Thymus (tissue), 14 donors: ENCODE results near the gene ADAMTS19. TPM values are rescaled to one million over a fixed set of nuclear protein-coding genes. Genes with fewer than 3 reads are reported as not detected.
"Not testable (repeated sequence)": the region's sequence is repeated elsewhere in the genome, so short reads cannot be mapped to it uniquely, and the experiment has no call there.

ENCODE experiments used
- DNase-seq, 9 donors: peaks; one replicate each; pipeline ENCODE4 v3.0.0-alpha.2; 2013; ENCODE audit warnings: low spot score in 9 of 9, low read depth in 6 of 9, missing footprints in 1 of 9
- H3K27ac ChIP-seq, 2 donors: one replicate each; pipeline ENCODE4 v1.5.1; 2013; ENCODE audit warnings: control low read depth in 1 of 2, low read depth in 1 of 2, low read length in 1 of 2, mild to moderate bottlenecking in 1 of 2, moderate library complexity in 1 of 2
- H3K27me3 ChIP-seq, 2 donors: one replicate each; pipeline ENCODE4 v1.5.1; 2013; ENCODE audit warnings: low read length in 1 of 2; ENCODE audit not compliant: control insufficient read depth in 2 of 2, insufficient read depth in 1 of 2
- H3K36me3 ChIP-seq, 2 donors: one replicate each; pipeline ENCODE4 v1.5.1; 2013; ENCODE audit warnings: low read length in 1 of 2, mild to moderate bottlenecking in 1 of 2, moderate library complexity in 1 of 2; ENCODE audit not compliant: control insufficient read depth in 2 of 2, insufficient read depth in 2 of 2
- H3K4me1 ChIP-seq, 2 donors: one replicate each; pipeline ENCODE4 v1.5.1; 2013; ENCODE audit warnings: low read length in 2 of 2; ENCODE audit not compliant: control insufficient read depth in 2 of 2, insufficient read depth in 2 of 2
- H3K4me3 ChIP-seq, 2 donors: one replicate each; pipeline ENCODE4 v1.5.1; 2013; ENCODE audit warnings: low read length in 2 of 2, control low read depth in 1 of 2, mild to moderate bottlenecking in 1 of 2
- H3K9me3 ChIP-seq, 2 donors: one replicate each; pipeline ENCODE4 v1.5.1; 2013; ENCODE audit warnings: low read length in 1 of 2, mild to moderate bottlenecking in 1 of 2; ENCODE audit not compliant: control insufficient read depth in 2 of 2, insufficient read depth in 1 of 2
- WGBS: extraction: QIAGEN DNeasy Blood & Tissue Kit; methylation state at CpG from one replicate; pipeline ENCODE4 v1.1.7; 2013; 5-methylcytosine and 5-hydroxymethylcytosine counted together
- long read RNA-seq, 10 donors: transcript quantifications; one replicate each; lab custom pipeline, GENCODE V29; 2026
- polyA plus RNA-seq: library from polyadenylated mRNA; stranded (reverse); fragments of 200-250 nt; gene quantifications from one replicate; pipeline ENCODE4 v1.2.3, GENCODE V29; 2013
- total RNA-seq: library from RNA; stranded (reverse); fragments of 120-200 nt; gene quantifications from one replicate; pipeline ENCODE4 v1.2.4, GENCODE V29; 2013
- donor health status: healthy.

ADAMTS19 gene, protein sequence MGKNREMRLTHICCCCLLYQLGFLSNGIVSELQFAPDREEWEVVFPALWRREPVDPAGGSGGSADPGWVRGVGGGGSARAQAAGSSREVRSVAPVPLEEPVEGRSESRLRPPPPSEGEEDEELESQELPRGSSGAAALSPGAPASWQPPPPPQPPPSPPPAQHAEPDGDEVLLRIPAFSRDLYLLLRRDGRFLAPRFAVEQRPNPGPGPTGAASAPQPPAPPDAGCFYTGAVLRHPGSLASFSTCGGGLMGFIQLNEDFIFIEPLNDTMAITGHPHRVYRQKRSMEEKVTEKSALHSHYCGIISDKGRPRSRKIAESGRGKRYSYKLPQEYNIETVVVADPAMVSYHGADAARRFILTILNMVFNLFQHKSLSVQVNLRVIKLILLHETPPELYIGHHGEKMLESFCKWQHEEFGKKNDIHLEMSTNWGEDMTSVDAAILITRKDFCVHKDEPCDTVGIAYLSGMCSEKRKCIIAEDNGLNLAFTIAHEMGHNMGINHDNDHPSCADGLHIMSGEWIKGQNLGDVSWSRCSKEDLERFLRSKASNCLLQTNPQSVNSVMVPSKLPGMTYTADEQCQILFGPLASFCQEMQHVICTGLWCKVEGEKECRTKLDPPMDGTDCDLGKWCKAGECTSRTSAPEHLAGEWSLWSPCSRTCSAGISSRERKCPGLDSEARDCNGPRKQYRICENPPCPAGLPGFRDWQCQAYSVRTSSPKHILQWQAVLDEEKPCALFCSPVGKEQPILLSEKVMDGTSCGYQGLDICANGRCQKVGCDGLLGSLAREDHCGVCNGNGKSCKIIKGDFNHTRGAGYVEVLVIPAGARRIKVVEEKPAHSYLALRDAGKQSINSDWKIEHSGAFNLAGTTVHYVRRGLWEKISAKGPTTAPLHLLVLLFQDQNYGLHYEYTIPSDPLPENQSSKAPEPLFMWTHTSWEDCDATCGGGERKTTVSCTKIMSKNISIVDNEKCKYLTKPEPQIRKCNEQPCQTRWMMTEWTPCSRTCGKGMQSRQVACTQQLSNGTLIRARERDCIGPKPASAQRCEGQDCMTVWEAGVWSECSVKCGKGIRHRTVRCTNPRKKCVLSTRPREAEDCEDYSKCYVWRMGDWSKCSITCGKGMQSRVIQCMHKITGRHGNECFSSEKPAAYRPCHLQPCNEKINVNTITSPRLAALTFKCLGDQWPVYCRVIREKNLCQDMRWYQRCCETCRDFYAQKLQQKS
- total RNA-seq (0.76 TPM), polyA plus RNA-seq (0.09 TPM)
- long read RNA-seq, donor 1: 0 reads
- long read RNA-seq, donor 2: 0 reads
- long read RNA-seq, donor 3: 0 reads
- long read RNA-seq, donor 4: 0 reads
- long read RNA-seq, donor 5: 0 reads
- long read RNA-seq, donor 6: 0 reads
- long read RNA-seq, donor 7: 0 reads
- long read RNA-seq, donor 8: 0 reads
- long read RNA-seq, donor 9: 0 reads
- long read RNA-seq, donor 10: 0 reads

DNA sequence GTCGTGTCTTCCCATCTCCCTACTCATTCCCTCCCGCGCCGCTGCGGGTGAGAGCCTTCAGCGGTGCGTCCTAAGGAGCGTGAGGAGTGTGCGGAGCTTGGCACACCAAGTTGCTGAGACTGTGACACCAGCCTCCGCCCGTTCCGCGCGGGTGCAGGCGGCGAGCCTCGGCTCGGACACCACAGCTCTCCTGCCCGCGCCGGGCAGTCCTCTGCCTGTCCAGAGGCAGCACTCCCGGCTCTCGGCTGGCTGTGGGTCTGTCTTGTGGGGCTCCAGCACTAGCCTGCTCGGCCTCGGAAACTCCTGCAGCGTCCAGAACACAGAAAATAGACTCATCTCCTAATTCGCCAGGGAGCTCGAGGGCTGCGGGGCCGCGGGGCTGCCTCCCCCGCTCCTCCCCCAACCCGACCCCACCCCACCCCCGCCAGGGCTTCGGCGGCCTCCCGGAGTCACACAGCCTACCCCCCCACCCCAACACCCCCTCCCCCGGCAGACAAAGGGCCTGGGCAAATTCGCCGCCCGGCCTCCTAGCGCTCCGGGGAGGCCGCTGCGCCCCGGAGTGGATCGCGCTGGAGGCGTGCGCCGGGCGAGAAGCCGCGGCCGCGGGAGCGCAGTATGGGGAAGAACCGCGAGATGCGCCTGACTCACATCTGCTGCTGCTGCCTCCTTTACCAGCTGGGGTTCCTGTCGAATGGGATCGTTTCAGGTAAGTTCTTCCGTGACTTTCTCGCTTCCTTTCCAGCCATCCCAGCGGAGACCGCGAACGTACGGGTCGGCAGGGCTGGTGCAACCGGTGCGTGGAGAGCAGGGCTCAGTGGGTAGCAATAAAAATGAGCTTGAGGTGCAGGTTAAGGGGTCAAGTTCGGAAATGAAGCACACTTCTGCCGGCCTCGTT is at the start of gene ADAMTS19:
ADAMTS19 (plus strand) TSS at position 522 of the 895 bp plus-strand sequence; CDS start at position 616, 94 bp downstream.
- DNase-seq: peak in 2 of 9 donors; percentile 26 to 50

DNA sequence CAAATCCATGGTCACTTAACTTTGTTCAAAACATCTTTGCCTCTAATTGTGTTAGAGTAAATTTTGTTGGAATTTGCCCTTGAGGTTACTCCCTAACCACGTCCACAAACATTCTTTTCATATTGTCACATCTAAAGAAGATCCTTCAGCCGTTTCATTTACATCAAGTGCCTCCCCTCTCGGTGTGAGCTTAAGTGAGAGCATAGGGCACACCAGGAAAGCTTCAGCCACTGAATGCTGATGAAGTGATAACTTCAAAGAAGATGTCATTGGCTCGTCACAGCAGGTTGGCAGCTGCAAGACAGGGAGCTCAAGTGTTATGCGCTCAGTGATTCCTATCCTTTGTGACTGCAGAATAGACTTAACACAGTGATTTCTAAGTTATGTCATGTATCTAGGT is 49.6 kb upstream of the ADAMTS19 start:
- 67% methylated on average over 5 of the region's 5 CpGs for WGBS
- H3K4me1 ChIP-seq: no peaks in the 10 kb centered on the region
- peak in 3 of 9 donors; percentile 6 to 49 (median 18) for DNase-seq
- H3K27me3 ChIP-seq: no peaks in the 10 kb centered on the region
- no peaks in the 10 kb centered on the region for H3K9me3 ChIP-seq
- no peak overlapping the region for H3K27ac ChIP-seq
- H3K4me3 ChIP-seq: no peak overlapping the region
- H3K36me3 ChIP-seq: no peaks in the 10 kb centered on the region

More for the DNA sequence above, at the start of gene ADAMTS19:
- peaks cover 0 to 11% of the 10 kb centered on the region in 2 donors for H3K4me1 ChIP-seq
- peak within 1 kb of the TSS; percentile 21 to 24 for H3K4me3 ChIP-seq
- peaks cover 36 to 51% of the 10 kb centered on the region in 2 donors for H3K27me3 ChIP-seq
- H3K27ac ChIP-seq: peak within 1 kb of the TSS in 1 of 2 donors; percentile 18
- no peaks in the 10 kb centered on the region for H3K36me3 ChIP-seq
- WGBS: 5% methylated on average over 75 of the region's 75 CpGs
- no peaks in the 10 kb centered on the region for H3K9me3 ChIP-seq

DNA sequence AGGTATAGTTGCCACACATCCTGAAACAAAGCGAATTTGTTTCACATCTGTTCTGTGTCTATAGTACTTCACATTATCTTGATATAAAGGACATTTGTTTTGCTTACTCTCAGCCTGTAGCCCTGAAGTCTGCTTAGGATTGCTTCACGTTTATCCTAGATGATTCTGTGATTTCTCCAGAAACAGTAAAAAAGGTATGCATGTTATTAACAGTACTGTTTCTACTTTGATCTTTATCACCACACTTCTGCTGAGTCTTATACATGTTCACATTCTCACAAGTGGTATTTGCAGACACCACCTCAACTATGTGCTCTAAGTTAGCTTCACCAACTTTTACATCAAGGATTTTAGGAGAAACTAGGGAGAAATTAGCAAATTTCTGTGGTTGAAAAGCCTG is 47.4 kb upstream of the ADAMTS19 start:
- DNase-seq: no peak
- Histone ChIP-seq H3K4me3 (no peak overlapping the region), H3K9me3 (no peaks in the 10 kb centered on the region), H3K4me1 (no peaks in the 10 kb centered on the region), H3K36me3 (no peaks in the 10 kb centered on the region), H3K27me3 (no peaks in the 10 kb centered on the region), H3K27ac (no peak overlapping the region)
- 93% methylated on average over 2 of the region's 2 CpGs for WGBS

DNA sequence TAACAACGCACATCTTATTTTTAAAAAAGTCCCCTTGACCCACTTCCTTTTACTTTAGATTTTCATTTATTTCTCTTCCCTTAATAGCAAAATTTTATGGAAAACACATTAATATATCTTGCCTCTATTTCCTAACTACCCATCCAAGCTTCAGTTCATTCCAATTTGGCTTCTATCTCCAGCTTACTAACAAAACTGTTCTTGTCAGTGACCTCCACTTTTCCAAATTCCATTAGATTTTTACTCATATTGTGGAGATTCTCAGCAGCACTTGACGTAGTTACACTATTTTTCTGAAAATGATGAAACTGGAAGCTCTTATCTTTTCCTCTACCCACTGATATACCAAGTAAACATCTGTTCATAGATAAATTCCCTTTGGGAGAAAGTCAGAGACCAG is 46.5 kb upstream of the ADAMTS19 start:
- H3K27ac ChIP-seq: no peak overlapping the region
- no peaks in the 10 kb centered on the region for H3K36me3 ChIP-seq
- H3K4me3 ChIP-seq: no peak overlapping the region
- no peaks in the 10 kb centered on the region for H3K27me3 ChIP-seq
- H3K4me1 ChIP-seq: no peaks in the 10 kb centered on the region
- H3K9me3 ChIP-seq: no peaks in the 10 kb centered on the region
- WGBS: 93% methylated on average over 2 of the region's 2 CpGs
- DNase-seq: no peak

DNA sequence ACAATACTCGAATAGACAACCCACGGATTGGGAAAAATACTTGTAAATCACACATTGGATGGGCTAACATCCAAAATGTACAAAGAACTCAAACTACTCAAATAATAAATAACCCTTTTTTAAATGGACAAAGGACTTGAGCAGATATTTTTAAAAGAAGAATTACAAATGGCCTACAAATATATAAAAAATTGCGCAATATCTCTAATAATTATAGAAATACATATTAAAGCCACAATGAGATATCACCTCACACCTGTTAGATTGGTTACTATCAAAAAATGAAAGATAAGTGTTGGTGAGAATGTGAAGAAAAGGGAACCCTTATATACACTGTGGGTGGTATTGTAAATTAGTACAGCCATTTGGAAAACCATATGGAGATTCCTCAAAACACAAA is 40.8 kb upstream of the ADAMTS19 start:
- 95% methylated on average over 3 of the region's 3 CpGs for WGBS
- no peaks in the 10 kb centered on the region for H3K9me3 ChIP-seq
- DNase-seq: no peak
- H3K27ac ChIP-seq: no peak overlapping the region
- H3K4me3 ChIP-seq: no peak overlapping the region
- no peaks in the 10 kb centered on the region for H3K27me3 ChIP-seq
- H3K4me1 ChIP-seq: no peaks in the 10 kb centered on the region
- H3K36me3 ChIP-seq: no peaks in the 10 kb centered on the region

DNA sequence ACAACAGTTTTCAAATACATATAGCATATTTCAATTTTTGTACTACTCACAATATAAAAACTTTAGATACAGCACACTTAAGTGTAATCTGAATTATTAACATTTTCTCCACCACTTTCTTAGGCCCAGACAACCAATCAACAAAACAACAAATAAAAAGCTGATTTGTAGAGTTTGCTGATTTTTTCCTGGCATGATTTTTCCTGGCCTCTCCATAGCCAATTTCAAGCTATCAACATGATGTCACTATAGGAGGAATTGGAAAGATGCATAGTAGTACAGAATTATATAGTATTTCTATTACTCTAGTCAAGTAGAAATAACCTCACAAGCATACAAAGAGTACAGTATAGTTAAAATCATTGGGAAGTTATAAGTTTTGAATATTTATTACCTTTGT is 35.1 kb upstream of the ADAMTS19 start:
- H3K27ac ChIP-seq: no peak overlapping the region
- no peak for DNase-seq
- H3K4me3 ChIP-seq: no peak overlapping the region
- no peaks in the 10 kb centered on the region for H3K4me1 ChIP-seq
- no peaks in the 10 kb centered on the region for H3K27me3 ChIP-seq
- no peaks in the 10 kb centered on the region for H3K36me3 ChIP-seq
- H3K9me3 ChIP-seq: no peaks in the 10 kb centered on the region

DNA sequence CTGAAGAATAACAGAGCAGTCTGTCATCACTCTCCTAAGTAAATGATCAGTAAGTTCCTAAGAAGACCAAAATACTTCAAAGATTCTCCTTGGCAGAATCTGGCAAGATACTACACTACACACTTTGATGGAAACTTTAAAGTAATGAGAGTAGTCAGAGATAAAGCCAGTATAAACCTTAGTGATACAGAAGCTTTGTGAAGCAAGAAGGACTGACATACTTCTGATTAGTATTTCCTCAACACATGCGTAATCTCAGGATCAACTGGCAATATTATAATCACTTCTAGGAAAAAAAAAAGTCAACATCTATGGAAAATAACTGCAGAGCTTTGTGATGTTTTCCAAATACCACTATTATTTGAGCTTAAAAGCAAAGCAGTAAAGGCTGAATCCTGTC is 34.0 kb upstream of the ADAMTS19 start:
- 95% methylated on average over 1 of the region's 1 CpG for WGBS
- Histone ChIP-seq H3K27ac (no peak overlapping the region), H3K9me3 (no peaks in the 10 kb centered on the region), H3K4me1 (no peaks in the 10 kb centered on the region), H3K4me3 (no peak overlapping the region), H3K27me3 (no peaks in the 10 kb centered on the region), H3K36me3 (no peaks in the 10 kb centered on the region)
- DNase-seq: no peak

DNA sequence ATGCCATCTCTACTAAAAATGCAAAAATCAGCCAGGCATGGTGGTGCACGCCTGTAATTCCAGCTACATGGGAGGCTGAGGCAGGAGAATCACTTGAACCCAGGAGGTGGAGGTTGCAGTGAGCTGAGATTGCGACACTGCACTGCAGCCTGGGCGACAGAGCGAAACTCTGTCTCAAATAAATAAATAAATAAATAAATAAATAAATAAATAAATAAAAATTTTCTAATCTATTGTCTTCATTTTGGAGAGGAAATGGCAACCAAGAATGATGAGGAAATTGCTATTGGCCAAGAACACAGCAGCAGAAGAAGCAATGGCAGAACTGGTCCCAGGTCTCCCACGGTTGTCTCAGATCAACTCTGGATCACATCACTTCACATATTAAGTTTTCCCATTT is 31.5 kb upstream of the ADAMTS19 start:
- not testable (repeated sequence) for H3K27ac ChIP-seq, H3K36me3 ChIP-seq, H3K4me1 ChIP-seq, DNase-seq, H3K4me3 ChIP-seq, H3K27me3 ChIP-seq, H3K9me3 ChIP-seq
- WGBS: 79% methylated on average over 5 of the region's 5 CpGs
